GM23248 (cell line): Measurements from ENCODE around the gene CEP290.

Source experiments
- EZH2 ChIP-seq: fragments of 200-600 bp; sonication (generic); IDR thresholded peaks from 2 replicates; pipeline ENCODE4 v1.6.1; 2018; ENCODE audit warnings: antibody characterized with exemption, mild to moderate bottlenecking; ENCODE audit not compliant: insufficient read depth, poor library complexity, severe bottlenecking
- EZH2phosphoT487 ChIP-seq: fragments of 200-600 bp; sonication (generic); IDR thresholded peaks from 2 replicates; pipeline ENCODE4 v1.6.1; 2018; ENCODE audit warnings: antibody characterized with exemption, moderate library complexity, mild to moderate bottlenecking, low read depth; ENCODE audit not compliant: insufficient read depth

GRCh38 chr12:88056571-88056970 lies 85.3 kb downstream of the CEP290 start:
- no peak for TF ChIP-seq EZH2phosphoT487
- TF ChIP-seq EZH2, result no peak
